Osteoblast (primary cell): ENCODE data around the gene SPTBN1. TPM values are rescaled to one million over a fixed set of nuclear protein-coding genes. Genes with fewer than 3 reads are reported as not detected.

Experiments used
- DNase-seq: peaks from one replicate; pipeline ENCODE4 v3.0.0; 2011; ENCODE audit warnings: low spot score, mixed read lengths; ENCODE audit not compliant: insufficient read length; ENCODE audit errors: missing footprints
- H2AFZ ChIP-seq: 2 replicates; pipeline ENCODE4 v1.6.0; 2011; ENCODE audit warnings: mild to moderate bottlenecking, low read length
- H3K27ac ChIP-seq: 2 replicates; pipeline ENCODE4 v1.5.1; 2011; ENCODE audit warnings: mild to moderate bottlenecking, low read depth, low read length, moderate library complexity
- H3K27me3 ChIP-seq: 2 replicates; pipeline ENCODE4 v1.6.0; 2012; ENCODE audit warnings: mild to moderate bottlenecking, control low read depth, inconsistent platforms, low read length, moderate library complexity; ENCODE audit not compliant: insufficient read depth
- H3K36me3 ChIP-seq: 2 replicates; pipeline ENCODE4 v1.5.1; 2011; ENCODE audit warnings: mild to moderate bottlenecking, low read length, control low read depth, moderate library complexity; ENCODE audit not compliant: insufficient read depth
- H3K4me1 ChIP-seq: 2 replicates; pipeline ENCODE4 v1.5.1; 2011; ENCODE audit warnings: mild to moderate bottlenecking, low read length, control low read depth, moderate library complexity; ENCODE audit not compliant: insufficient read depth
- H3K4me2 ChIP-seq: 2 replicates; pipeline ENCODE4 v1.6.0; 2011; ENCODE audit warnings: mild to moderate bottlenecking, low read length; ENCODE audit not compliant: insufficient read depth
- H3K4me3 ChIP-seq: fragments of 200-600 bp; sonication (generic); 3 replicates; pipeline ENCODE4 v1.5.1; 2012; ENCODE audit warnings: mild to moderate bottlenecking, low read length, inconsistent platforms; ENCODE audit not compliant: insufficient read depth
- H3K79me2 ChIP-seq: 2 replicates; pipeline ENCODE4 v1.6.0; 2012; ENCODE audit warnings: mild to moderate bottlenecking, low read length, control low read depth, inconsistent platforms; ENCODE audit not compliant: insufficient read depth
- H3K9me3 ChIP-seq: 2 replicates; pipeline ENCODE4 v1.5.1; 2011; ENCODE audit warnings: low read depth, low read length, control low read depth
- H4K20me1 ChIP-seq: 2 replicates; pipeline ENCODE4 v1.6.0; 2012; ENCODE audit warnings: mild to moderate bottlenecking, low read length, control low read depth; ENCODE audit not compliant: insufficient read depth
- CTCF ChIP-seq: IDR thresholded peaks from 2 replicates; pipeline ENCODE4 v1.5.1; 2011; ENCODE audit warnings: mild to moderate bottlenecking, low read depth, low read length, moderate library complexity; ENCODE audit errors: extremely low read depth
- total RNA-seq: library from RNA; depleted of rRNA; stranded (reverse); fragments of >200 nt; gene quantifications from 2 replicates; pipeline ENCODE4 v1.2.3, GENCODE V29; 2012

Gene SPTBN1
- total RNA-seq, 1 donor = 249 TPM

- H2AFZ ChIP-seq = peak overlapping the region; percentile 93
- TF ChIP-seq CTCF = no peak
Observed at GRCh38 chr2:54709336-54709809, 253.2 kb downstream of the SPTBN1 start.

GRCh38 chr2:54710216-54710615, 254.1 kb downstream of the SPTBN1 start:
- no peak overlapping the region for H3K27ac ChIP-seq
- no peaks in the 10 kb centered on the region for H3K36me3 ChIP-seq
- H3K4me3 ChIP-seq = no peak overlapping the region
- no peak for TF ChIP-seq CTCF
- no peak overlapping the region for H3K4me2 ChIP-seq
- no peak for DNase-seq
- H3K27me3 ChIP-seq = no peaks in the 10 kb centered on the region
- H3K4me1 ChIP-seq = peaks cover 9% of the 10 kb centered on the region
- H4K20me1 ChIP-seq = no peaks in the 10 kb centered on the region
- H2AFZ ChIP-seq = no peak overlapping the region
- no peaks in the 10 kb centered on the region for H3K9me3 ChIP-seq
- H3K79me2 ChIP-seq = no peaks in the 10 kb centered on the region

More at GRCh38 chr2:54709336-54709809, 253.2 kb downstream of the SPTBN1 start:
- H3K4me3 ChIP-seq = peak overlapping the region; percentile 72
- no peaks in the 10 kb centered on the region for H3K36me3 ChIP-seq
- H3K9me3 ChIP-seq = no peaks in the 10 kb centered on the region
- DNase-seq = no peak
- H3K4me1 ChIP-seq = peaks cover 9% of the 10 kb centered on the region
- H3K79me2 ChIP-seq = no peaks in the 10 kb centered on the region
- H3K4me2 ChIP-seq = peak overlapping the region; percentile 92
- no peak overlapping the region for H3K27ac ChIP-seq
- no peaks in the 10 kb centered on the region for H4K20me1 ChIP-seq
- H3K27me3 ChIP-seq = no peaks in the 10 kb centered on the region

GRCh38 chr2:54712516-54712915, 256.4 kb downstream of the SPTBN1 start:
- H3K9me3 ChIP-seq = no peaks in the 10 kb centered on the region
- H3K4me1 ChIP-seq = peaks cover 9% of the 10 kb centered on the region
- no peaks in the 10 kb centered on the region for H3K27me3 ChIP-seq
- no peak for DNase-seq
- H3K4me2 ChIP-seq = no peak overlapping the region
- H3K4me3 ChIP-seq = no peak overlapping the region
- H3K36me3 ChIP-seq = no peaks in the 10 kb centered on the region
- H3K79me2 ChIP-seq = no peaks in the 10 kb centered on the region
- H3K27ac ChIP-seq = no peak overlapping the region
- H2AFZ ChIP-seq = no peak overlapping the region
- H4K20me1 ChIP-seq = no peaks in the 10 kb centered on the region
- TF ChIP-seq CTCF = no peak

- Histone ChIP-seq H3K4me1 (no peaks in the 10 kb centered on the region), H3K27ac (no peak overlapping the region), H3K9me3 (no peaks in the 10 kb centered on the region), H4K20me1 (no peaks in the 10 kb centered on the region), H3K4me2 (no peak overlapping the region), H3K27me3 (no peaks in the 10 kb centered on the region), H3K4me3 (no peak overlapping the region), H3K36me3 (no peaks in the 10 kb centered on the region), H2AFZ (no peak overlapping the region), H3K79me2 (no peaks in the 10 kb centered on the region)
- DNase-seq = no peak
- no peak for TF ChIP-seq CTCF
Observed at GRCh38 chr2:54714996-54715395, 258.9 kb downstream of the SPTBN1 start.
